A549 (cell line): Measurements from ENCODE around the gene LBP. TPM values are rescaled to one million over a fixed set of nuclear protein-coding genes. Genes with fewer than 3 reads are reported as not detected.

Source experiments
- ATAC-seq, 2 experiments: fragments of 200-7000 bp in 1 of 2; fragments of >200 bp in 1 of 2; cut with Nextera tagmentation in 1 of 2; cut with Tn5 transposase in 1 of 2; 3 replicates each; pipeline versions ENCODE4 v1.8.0 to v1.9.1; 2018 to 2020; ENCODE audit warnings: mild to moderate bottlenecking in 1 of 2, moderate library complexity in 1 of 2
- CTCF ChIA-PET: fragments of 300-600 bp; sonication (Branson Sonifier 250); formaldehyde crosslinking; extraction: SDS; loops from one replicate; lab custom pipeline; 2021; ENCODE audit warnings: antibody characterized with exemption, inconsistent platforms; lab: Yijun Ruan, JAX
- POLR2A ChIA-PET: fragments of 350-600 bp; formaldehyde crosslinking; extraction: SDS; loops from one replicate; lab custom pipeline; 2021; ENCODE audit warnings: antibody characterized with exemption, inconsistent platforms; lab: Yijun Ruan, JAX
- DNase-seq, 2 experiments: peaks; one replicate each; pipeline versions ENCODE4 v3.0.0 to v3.0.0-alpha.2; 2011 to 2016; ENCODE audit warnings: low read depth in 1 of 2, low spot score in 1 of 2
- FAIRE-seq: peaks from 2 replicates; lab custom pipeline; 2011; peaks lifted over from hg19 to GRCh38; lab: Jason Lieb, UNC
- H3K27ac ChIP-seq, 2 experiments: fragments of >200 bp; sonication (Bioruptor Twin); formaldehyde crosslinking; 3 replicates each; pipeline ENCODE4 v1.5.1; 2016 to 2017
- H3K4me1 ChIP-seq: fragments of >200 bp; sonication (Bioruptor Twin); formaldehyde crosslinking; 3 replicates; pipeline ENCODE4 v1.6.1; 2016
- H3K4me2 ChIP-seq: fragments of >200 bp; sonication (Bioruptor Twin); formaldehyde crosslinking; 3 replicates; pipeline ENCODE4 v1.6.1; 2016
- H3K4me3 ChIP-seq: fragments of >200 bp; sonication (Bioruptor Twin); formaldehyde crosslinking; 3 replicates; pipeline ENCODE4 v1.5.1; 2016
- H3K9me3 ChIP-seq: fragments of >200 bp; sonication (Bioruptor Twin); formaldehyde crosslinking; 3 replicates; pipeline ENCODE4 v1.6.1; 2016
- BHLHE40 ChIP-seq: IDR thresholded peaks from 2 replicates; pipeline ENCODE4 v1.6.1; 2012; ENCODE audit warnings: low read depth, low read length, inconsistent platforms
- CBX2 ChIP-seq: fragments of 200-600 bp; sonication (generic); IDR thresholded peaks from 2 replicates; pipeline ENCODE4 v1.6.1; 2016; ENCODE audit warnings: low read depth, mild to moderate bottlenecking, borderline replicate concordance
- CEBPB ChIP-seq, 2 experiments: fragments of >200 bp in 1 of 2; sonication (Bioruptor Twin) in 1 of 2; formaldehyde crosslinking in 1 of 2; IDR thresholded peaks; 2 replicates each; pipeline ENCODE4 v1.6.1; 2012 to 2016
- CHD2 ChIP-seq: fragments of 150-350 bp; IDR thresholded peaks from 2 replicates; pipeline ENCODE4 v1.6.1; 2014; ENCODE audit warnings: low read length; ENCODE audit not compliant: partially characterized antibody
- EP300 ChIP-seq, 2 experiments: fragments of >200 bp; sonication (Bioruptor Twin); formaldehyde crosslinking; IDR thresholded peaks; 2 replicates in 1 of 2; 3 replicates in 1 of 2; pipeline ENCODE4 v1.6.1; 2016 to 2017
- ESRRA ChIP-seq: fragments of 150-350 bp; IDR thresholded peaks from 2 replicates; pipeline ENCODE4 v1.6.1; 2014; ENCODE audit warnings: mild to moderate bottlenecking, low read length, borderline replicate concordance
- FOSL2 ChIP-seq, 2 experiments: fragments of 450-650 bp in 1 of 2; fragments of >200 bp in 1 of 2; sonication (Bioruptor Twin) in 1 of 2; formaldehyde crosslinking; IDR thresholded peaks; 2 replicates each; pipeline versions ENCODE4 v1.5.0 to v1.6.1; 2016 to 2020; ENCODE audit warnings: mild to moderate bottlenecking in 1 of 2, moderate library complexity in 1 of 2
- GATA3 ChIP-seq: IDR thresholded peaks from 2 replicates; pipeline ENCODE4 v1.6.1; 2012; ENCODE audit warnings: borderline replicate concordance
- HEYL ChIP-seq: fragments of 250-450 bp; sonication (Bioruptor Pico); IDR thresholded peaks from 2 replicates; pipeline ENCODE4 v1.8.0; 2021; ENCODE audit warnings: mild to moderate bottlenecking, moderate library complexity
- HOXA7 ChIP-seq: fragments of 250-450 bp; sonication (Bioruptor Pico); IDR thresholded peaks from 2 replicates; pipeline ENCODE4 v1.5.0; 2020; ENCODE audit warnings: mild to moderate bottlenecking, moderate library complexity
- HOXB5 ChIP-seq: fragments of 250-450 bp; sonication (Bioruptor Pico); IDR thresholded peaks from 2 replicates; pipeline ENCODE4 v1.5.0; 2020; ENCODE audit warnings: mild to moderate bottlenecking, moderate library complexity
- MAFK ChIP-seq: fragments of 450-650 bp; IDR thresholded peaks from 2 replicates; pipeline ENCODE4 v1.6.1; 2014; ENCODE audit not compliant: partially characterized antibody
- MYC ChIP-seq: IDR thresholded peaks from 2 replicates; pipeline ENCODE4 v1.6.1; 2012; ENCODE audit warnings: mild to moderate bottlenecking, inconsistent platforms, low read length, improper control_type of control experiment, borderline replicate concordance
- RAD21 ChIP-seq, 2 experiments: fragments of >200 bp in 1 of 2; sonication (Bioruptor Twin) in 1 of 2; formaldehyde crosslinking in 1 of 2; IDR thresholded peaks in 1 of 2; conservative IDR thresholded peaks in 1 of 2; 2 replicates in 1 of 2; 3 replicates in 1 of 2; pipeline ENCODE4 v1.6.1; 2012 to 2018; ENCODE audit warnings: inconsistent platforms in 1 of 2
- RARB ChIP-seq: fragments of 250-450 bp; sonication (Bioruptor Pico); IDR thresholded peaks from 2 replicates; pipeline ENCODE4 v1.8.0; 2021; ENCODE audit warnings: mild to moderate bottlenecking, moderate library complexity
- RFX5 ChIP-seq: fragments of 450-650 bp; IDR thresholded peaks from 2 replicates; pipeline ENCODE4 v1.7.1; 2014; ENCODE audit warnings: antibody characterized with exemption, mild to moderate bottlenecking, moderate library complexity
- RNF2 ChIP-seq: fragments of 200-600 bp; sonication (generic); IDR thresholded peaks from 2 replicates; pipeline ENCODE4 v1.6.1; 2016; ENCODE audit warnings: low read depth, mild to moderate bottlenecking, antibody characterized with exemption, moderate library complexity, borderline replicate concordance
- WGBS: methylation state at CpG from one replicate; pipeline ENCODE4 v1.1.6; 2017; ENCODE audit errors: missing lambda C conversion rate; 5-methylcytosine and 5-hydroxymethylcytosine counted together
- polyA plus RNA-seq, 4 experiments: library from polyadenylated mRNA; depleted of rRNA in 3 of 4; stranded (reverse); fragments of >200 nt; fragmentation: RNase III in 1 of 4; extraction: RNeasy Plus Mini Kit Qiagen cat#74134 plus additional on column Dnase treatment in 1 of 4; gene quantifications; 2 replicates in 3 of 4; 3 replicates in 1 of 4; pipeline ENCODE4 v1.2.3, GENCODE V29; 2011 to 2017
- TF ChIP-seq, protein P1 (sequence below): fragments of 200-600 bp; sonication (generic); IDR thresholded peaks from 2 replicates; pipeline ENCODE4 v1.6.1; 2016; ENCODE audit warnings: antibody characterized with exemption, mild to moderate bottlenecking, moderate library complexity
- TF ChIP-seq, protein P2 (sequence below): IDR thresholded peaks from 2 replicates; pipeline ENCODE4 v1.6.1; 2012
- TF ChIP-seq, protein P3 (sequence below): fragments of >200 bp; sonication (Bioruptor Twin); formaldehyde crosslinking; IDR thresholded peaks from 2 replicates; pipeline ENCODE4 v1.6.1; 2016

Gene LBP
- polyA plus RNA-seq, 2 of the 4 experiments (the other 2 are of a cell fraction): 1.3 to 2.2 TPM

- ATAC-seq: no peak
- ChIA-PET CTCF (interaction anchor here (0.9 to 1.5 kb wide), 5 partner anchors 17 to 768 kb away, joined by 3 to 4 read pairs (median 3); no protein-coding TSS in a partner anchor), POLR2A (no interaction called here)
- no peak for DNase-seq
- Histone ChIP-seq H3K4me1 (no peaks in the 10 kb centered on the region), H3K9me3 (no peaks in the 10 kb centered on the region), H3K27ac (no peak overlapping the region), H3K4me3 (no peak overlapping the region), H3K4me2 (no peak overlapping the region)
- 67% methylated on average over 4 of the region's 4 CpGs for WGBS
- TF ChIP-seq FOSL2 (IDR thresholded peaks at IDR 0.05): no peak
- no peak for TF ChIP-seq FOSL2 (CRISPR knock-in tag; IDR thresholded peaks at IDR 0.05)
- TF ChIP-seq CHD2: no peak
- TF ChIP-seq CEBPB (IDR thresholded peaks at IDR 0.05): no peak
- no peak for TF ChIP-seq HEYL (CRISPR knock-in tag)
- no peak for TF ChIP-seq ESRRA
- TF ChIP-seq, protein P1, sequence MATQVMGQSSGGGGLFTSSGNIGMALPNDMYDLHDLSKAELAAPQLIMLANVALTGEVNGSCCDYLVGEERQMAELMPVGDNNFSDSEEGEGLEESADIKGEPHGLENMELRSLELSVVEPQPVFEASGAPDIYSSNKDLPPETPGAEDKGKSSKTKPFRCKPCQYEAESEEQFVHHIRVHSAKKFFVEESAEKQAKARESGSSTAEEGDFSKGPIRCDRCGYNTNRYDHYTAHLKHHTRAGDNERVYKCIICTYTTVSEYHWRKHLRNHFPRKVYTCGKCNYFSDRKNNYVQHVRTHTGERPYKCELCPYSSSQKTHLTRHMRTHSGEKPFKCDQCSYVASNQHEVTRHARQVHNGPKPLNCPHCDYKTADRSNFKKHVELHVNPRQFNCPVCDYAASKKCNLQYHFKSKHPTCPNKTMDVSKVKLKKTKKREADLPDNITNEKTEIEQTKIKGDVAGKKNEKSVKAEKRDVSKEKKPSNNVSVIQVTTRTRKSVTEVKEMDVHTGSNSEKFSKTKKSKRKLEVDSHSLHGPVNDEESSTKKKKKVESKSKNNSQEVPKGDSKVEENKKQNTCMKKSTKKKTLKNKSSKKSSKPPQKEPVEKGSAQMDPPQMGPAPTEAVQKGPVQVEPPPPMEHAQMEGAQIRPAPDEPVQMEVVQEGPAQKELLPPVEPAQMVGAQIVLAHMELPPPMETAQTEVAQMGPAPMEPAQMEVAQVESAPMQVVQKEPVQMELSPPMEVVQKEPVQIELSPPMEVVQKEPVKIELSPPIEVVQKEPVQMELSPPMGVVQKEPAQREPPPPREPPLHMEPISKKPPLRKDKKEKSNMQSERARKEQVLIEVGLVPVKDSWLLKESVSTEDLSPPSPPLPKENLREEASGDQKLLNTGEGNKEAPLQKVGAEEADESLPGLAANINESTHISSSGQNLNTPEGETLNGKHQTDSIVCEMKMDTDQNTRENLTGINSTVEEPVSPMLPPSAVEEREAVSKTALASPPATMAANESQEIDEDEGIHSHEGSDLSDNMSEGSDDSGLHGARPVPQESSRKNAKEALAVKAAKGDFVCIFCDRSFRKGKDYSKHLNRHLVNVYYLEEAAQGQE: no peak
- no peak for TF ChIP-seq GATA3
- no peak for TF ChIP-seq BHLHE40
- TF ChIP-seq MYC: no peak
- no peak for TF ChIP-seq HOXA7 (CRISPR knock-in tag)
- no peak for TF ChIP-seq RNF2
- TF ChIP-seq RFX5: no peak
- TF ChIP-seq CBX2: no peak
- no peak for TF ChIP-seq RAD21 (conservative IDR thresholded peaks at IDR 0.05 in 1 of 2, IDR thresholded peaks at IDR 0.05 in 1 of 2)
- TF ChIP-seq, protein P2, sequence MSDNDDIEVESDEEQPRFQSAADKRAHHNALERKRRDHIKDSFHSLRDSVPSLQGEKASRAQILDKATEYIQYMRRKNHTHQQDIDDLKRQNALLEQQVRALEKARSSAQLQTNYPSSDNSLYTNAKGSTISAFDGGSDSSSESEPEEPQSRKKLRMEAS: no peak
- no peak for FAIRE-seq
Observed at GRCh38 chr20:38383147-38383546, 36.9 kb downstream of the LBP start.

GRCh38 chr20:38386004-38386403 is 39.7 kb downstream of the LBP start:
- FAIRE-seq (no peak), DNase-seq (no peak), ATAC-seq (no peak)
- ChIA-PET CTCF (interaction anchor here (1.6 kb wide), 2 partner anchors 23 to 60 kb away, joined by 6 read pairs; no protein-coding TSS in a partner anchor), POLR2A (no interaction called here)
- Histone ChIP-seq H3K27ac (no peak overlapping the region), H3K4me1 (no peaks in the 10 kb centered on the region), H3K4me2 (no peak overlapping the region), H3K9me3 (no peaks in the 10 kb centered on the region), H3K4me3 (no peak overlapping the region)
- TF ChIP-seq EP300 (IDR thresholded peaks at IDR 0.05): no peak
- TF ChIP-seq, protein P3, sequence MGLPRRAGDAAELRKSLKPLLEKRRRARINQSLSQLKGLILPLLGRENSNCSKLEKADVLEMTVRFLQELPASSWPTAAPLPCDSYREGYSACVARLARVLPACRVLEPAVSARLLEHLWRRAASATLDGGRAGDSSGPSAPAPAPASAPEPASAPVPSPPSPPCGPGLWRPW: no peak
- no peak for TF ChIP-seq HOXB5 (CRISPR knock-in tag)
- 45% methylated on average over 8 of the region's 8 CpGs for WGBS

- FAIRE-seq (no peak), ATAC-seq (no peak), DNase-seq (no peak)
- Histone ChIP-seq H3K4me1 (no peaks in the 10 kb centered on the region), H3K9me3 (no peaks in the 10 kb centered on the region), H3K4me2 (no peak overlapping the region), H3K4me3 (no peak overlapping the region), H3K27ac (no peak overlapping the region)
- POLR2A ChIA-PET: no interaction called here
- no peak for TF ChIP-seq ESRRA
- TF ChIP-seq MAFK: peak; percentile 91
- TF ChIP-seq RARB (CRISPR knock-in tag): no peak
- WGBS: 5% methylated on average over 2 of the region's 2 CpGs
- CTCF ChIA-PET: interaction anchor here (1.6 kb wide), 2 partner anchors 22 to 59 kb away, joined by 6 read pairs; no protein-coding TSS in a partner anchor
Observed at GRCh38 chr20:38386851-38387250, 40.6 kb downstream of the LBP start.
